ENCODE measurements around the gene IL34.
"Not testable (repeated sequence)": the region's sequence is repeated elsewhere in the genome, so short reads cannot be mapped to it uniquely, and the experiment has no call there.

The IL34 gene

DNA sequence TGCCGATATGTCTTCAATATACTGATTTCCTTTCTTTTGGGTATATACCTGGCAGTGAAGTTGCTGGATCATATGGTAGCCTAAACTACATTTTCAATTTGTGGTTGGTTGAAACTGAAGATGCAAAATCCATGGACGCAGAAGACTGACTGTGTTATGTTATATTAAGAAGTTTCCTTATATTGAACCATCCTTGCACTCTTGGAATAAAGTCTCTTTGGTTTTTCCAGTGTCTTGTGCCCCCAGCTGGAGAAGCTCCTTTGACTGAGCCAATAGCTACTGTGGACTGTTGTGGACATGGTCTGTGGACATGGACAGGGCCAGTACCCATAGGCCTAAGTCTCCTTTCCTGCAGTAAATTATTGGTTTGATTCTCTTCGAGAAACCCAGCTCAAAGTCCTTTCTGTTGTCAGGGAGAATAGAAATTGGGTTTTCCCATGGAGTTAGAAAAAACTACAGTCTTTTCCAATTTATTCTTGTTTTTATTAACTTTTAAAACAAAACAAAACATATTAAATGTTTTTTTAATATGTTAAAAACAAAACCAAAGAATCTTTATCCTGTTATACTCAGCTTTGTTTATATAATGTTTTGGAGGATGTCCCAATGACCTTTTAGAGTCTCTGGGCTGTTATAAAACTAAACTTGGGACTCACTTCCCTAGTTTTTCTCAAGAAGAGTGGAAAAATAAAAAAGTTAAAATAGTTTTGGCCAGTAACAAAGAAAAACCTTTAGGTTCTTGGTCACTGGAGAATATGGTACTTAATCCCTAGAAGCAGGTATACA, 15.2 kb upstream of the IL34 start:
- DNase-seq (ENCODE audit: extremely low spot score, insufficient read length, low read depth) = no peak
- no peak for FAIRE-seq

DNA sequence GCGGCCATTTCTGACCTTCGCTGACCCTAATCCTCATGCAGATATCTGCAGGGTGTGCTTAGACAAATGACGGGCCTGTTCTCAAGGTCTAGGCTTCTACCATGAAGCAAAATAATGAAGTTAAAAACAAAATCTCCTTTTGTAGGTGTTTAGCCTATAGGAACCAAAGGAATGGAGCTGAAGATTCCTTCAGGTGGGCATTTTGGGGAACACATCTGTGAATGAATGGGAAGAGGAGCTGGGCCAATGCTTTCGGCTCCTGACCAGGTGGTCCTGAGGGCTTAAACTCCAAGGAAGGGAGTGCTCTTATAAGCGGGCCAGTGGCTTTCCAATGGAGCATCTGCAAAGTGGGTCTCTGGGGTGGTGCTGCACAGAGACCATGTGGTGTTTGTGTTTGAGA, 14.1 kb upstream of the IL34 start:
- DNase-seq (ENCODE audit: extremely low spot score, insufficient read length, low read depth) (no peak), FAIRE-seq (no peak)

DNA sequence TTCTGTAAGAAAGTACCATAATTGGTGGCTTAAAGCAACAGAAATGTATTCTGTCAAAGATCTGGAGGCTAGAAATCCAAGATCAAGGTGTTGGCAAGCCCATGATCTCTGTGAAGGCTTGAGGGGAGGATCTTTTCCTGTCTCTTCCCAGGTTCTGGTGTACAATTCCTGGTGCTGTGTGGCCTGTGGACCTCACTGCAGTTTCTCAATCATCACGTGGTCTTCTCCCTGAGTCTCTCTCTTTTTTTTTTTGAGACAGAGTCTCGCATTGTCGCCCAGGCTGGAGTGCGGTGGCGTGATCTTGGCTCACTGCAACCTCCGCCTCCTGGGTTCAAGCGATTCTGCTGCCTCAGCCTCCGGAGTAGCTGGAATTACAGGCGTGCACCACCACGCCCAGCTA, 12.7 kb upstream of the IL34 start:
- not testable (repeated sequence) for FAIRE-seq; DNase-seq (ENCODE audit: extremely low spot score, insufficient read length, low read depth)

DNA sequence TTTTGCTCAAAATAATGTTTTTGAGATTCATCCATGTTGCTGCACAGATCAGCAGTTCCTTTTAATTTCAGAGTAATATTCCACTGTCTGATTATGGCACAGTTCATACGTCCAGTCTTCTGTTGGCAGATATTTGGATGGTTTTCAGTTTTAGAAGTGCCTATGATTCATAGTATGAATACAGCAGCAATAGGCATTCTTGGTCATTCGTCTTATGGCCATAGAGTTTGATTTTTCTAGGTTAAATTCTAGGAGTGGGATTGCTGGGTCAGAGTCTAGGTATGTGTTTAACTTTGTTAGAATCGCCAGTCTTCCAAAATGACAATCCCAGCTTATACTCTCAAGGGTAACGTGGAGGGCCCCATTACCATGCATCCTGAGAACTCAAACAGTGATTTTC, 11.5 kb upstream of the IL34 start:
- no peak for DNase-seq (ENCODE audit: extremely low spot score, insufficient read length, low read depth)
- FAIRE-seq = no peak

DNA sequence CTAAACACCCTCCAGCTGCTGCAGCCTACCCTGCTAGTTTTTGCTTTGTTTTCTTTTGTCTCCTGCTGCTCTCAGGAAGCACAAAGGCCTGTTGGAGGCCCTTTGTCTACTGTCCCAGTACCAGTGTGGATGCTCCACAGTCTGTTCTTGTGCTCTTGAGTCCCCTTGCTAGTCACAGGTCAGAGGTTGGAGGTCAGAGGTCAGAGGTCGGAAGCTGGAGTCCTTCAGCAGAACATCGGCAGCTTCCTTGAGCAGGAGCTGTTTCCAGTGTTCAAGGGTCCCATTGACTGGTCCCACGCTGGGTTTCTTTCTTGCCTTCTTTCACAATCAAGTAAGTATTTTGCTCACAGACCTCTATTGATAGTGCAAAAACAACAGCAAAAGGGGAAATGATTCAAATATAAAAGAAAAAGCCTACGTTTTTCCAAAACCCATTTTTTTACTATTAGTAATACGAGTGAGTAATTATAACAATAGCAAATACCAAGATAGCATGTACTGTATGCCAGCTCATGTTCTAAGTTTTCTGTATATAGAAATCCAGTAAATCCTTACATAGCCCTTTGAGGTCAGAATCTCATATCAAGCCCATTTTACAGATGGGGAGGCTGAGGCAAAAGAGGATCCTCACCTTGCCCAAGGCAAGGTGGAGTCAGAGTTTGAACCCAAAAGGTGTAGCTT, 10.9 kb upstream of the IL34 start:
- no peak for DNase-seq (ENCODE audit: extremely low spot score, insufficient read length, low read depth)
- no peak for FAIRE-seq

DNA sequence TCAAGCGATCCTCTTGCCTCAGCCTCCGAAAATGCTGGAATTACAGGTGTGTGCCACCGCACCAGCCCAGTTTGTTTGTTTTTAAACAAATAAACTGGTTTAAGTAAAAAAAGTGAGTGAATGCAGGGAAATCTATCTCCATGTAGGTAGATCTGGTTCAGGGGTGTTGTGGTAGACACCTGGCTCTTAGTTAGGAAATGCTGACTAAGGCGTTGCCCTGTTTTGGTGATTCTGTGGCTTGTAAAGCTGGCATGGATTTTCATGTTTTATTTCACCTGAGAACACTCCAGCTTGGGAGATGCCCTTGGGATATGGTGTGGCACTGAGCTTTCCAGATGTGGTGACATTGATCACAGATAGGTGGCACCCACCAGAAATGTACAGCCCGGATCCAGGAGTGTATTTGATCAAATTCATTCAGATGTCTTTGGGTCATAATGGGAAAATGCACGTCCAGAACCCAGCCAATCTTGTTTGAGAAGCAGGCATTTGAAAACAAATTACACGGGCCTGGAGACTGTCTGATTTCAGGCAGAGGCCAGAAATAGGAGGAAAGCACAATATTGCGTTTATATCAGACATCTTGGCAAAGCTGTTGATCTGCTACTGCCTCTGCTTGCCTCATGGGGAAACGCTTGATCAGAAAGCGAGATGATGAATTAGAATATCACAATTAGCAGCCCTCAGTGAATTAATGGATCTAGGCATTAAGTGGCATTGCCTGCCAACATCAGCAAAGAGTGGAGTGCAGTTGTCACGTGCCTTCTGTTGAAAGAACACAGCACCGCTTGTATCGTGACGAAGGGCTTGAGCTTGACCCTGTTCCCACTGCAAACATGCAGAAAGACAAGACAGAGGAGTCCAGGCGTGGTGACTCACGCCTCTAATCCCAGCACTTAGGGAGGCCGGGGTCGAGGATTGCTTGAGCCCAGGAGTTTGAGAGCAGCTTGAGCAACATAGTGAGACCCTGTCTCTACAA, 7.3 kb upstream of the IL34 start:
- DNase-seq (ENCODE audit: extremely low spot score, insufficient read length, low read depth) (no peak), FAIRE-seq (no peak)

DNA sequence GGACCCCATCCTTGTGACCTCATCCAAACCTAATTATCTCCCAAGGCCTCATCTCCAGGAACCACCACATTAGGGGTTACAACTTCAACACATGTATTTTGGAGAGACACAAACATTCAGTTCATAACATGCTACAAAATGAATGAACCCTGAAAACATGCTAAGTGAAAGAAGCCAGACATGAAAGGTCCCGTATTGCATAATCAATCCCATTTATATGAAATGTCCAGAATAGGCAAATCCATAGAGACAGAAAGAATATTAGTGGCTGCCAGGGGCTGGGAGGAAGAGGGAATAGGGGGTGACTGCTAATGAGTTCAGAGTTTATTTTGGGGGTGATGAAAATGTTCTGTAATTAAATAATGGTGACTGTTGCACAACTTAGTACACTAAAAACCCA, 3.7 kb upstream of the IL34 start:
- DNase-seq (ENCODE audit: extremely low spot score, insufficient read length, low read depth) (no peak), FAIRE-seq (no peak)

DNA sequence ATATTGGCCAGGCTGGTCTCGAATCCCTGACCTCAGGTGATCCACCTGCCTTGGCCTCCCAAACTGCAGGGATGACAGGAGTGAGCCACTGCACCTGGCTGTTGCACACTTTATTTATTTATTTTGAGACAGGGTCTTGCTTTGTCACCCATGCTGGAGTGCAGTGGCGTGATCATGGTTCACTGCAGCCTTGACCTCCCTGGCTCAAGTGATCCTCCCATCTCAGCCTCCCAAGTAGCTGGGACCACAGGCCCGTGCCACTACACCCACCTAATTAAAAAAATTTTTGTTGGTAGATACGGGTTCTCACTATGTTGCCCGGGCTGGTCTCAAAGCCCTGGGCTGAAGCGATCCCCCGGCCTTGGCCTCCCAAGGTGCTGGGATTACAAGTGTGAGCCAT, 3.1 kb upstream of the IL34 start:
- not testable (repeated sequence) for FAIRE-seq; DNase-seq (ENCODE audit: extremely low spot score, insufficient read length, low read depth)

DNA sequence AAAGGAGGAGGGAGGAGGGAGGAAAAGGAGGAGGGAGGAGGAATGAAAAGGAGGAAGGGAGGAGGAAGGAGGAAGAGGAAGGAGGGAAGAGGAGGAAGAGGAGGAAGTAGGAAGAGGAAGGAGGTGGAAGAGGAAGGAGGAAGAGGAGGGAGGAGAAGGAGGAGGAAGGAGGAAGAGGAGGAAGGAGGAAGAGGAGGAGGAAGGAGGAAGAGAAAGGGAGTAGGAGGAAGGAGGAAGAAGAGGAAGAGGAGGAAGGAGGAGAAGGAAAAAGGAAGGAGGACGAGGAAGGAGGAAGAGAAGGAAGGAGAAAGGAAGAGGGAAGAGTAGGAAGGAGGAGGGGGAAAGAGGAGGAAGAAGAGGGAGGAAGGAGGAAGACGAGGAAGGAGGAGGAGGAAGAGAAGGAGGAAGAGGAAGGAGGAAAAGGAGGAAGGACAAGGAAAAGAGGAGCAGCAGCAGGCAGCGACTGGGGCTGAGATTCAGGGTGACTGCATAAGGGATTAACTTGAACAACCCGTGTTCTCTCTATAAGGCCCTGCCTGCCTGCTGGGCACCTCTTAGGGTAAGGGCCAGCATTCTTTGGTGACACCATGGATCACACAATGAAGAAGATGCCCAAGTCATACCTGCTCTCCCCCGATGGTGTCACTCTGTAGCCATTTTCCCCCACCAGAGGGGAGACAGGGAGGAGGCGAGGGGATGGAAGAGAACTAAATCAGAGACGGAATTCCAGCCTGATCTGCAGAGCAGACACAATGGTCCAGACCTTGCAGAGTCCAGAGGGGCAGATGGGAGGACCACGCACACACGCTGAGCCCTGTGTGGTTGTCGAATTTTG, 1.4 kb upstream of the IL34 start:
- FAIRE-seq (no peak), DNase-seq (ENCODE audit: extremely low spot score, insufficient read length, low read depth) (no peak)

DNA sequence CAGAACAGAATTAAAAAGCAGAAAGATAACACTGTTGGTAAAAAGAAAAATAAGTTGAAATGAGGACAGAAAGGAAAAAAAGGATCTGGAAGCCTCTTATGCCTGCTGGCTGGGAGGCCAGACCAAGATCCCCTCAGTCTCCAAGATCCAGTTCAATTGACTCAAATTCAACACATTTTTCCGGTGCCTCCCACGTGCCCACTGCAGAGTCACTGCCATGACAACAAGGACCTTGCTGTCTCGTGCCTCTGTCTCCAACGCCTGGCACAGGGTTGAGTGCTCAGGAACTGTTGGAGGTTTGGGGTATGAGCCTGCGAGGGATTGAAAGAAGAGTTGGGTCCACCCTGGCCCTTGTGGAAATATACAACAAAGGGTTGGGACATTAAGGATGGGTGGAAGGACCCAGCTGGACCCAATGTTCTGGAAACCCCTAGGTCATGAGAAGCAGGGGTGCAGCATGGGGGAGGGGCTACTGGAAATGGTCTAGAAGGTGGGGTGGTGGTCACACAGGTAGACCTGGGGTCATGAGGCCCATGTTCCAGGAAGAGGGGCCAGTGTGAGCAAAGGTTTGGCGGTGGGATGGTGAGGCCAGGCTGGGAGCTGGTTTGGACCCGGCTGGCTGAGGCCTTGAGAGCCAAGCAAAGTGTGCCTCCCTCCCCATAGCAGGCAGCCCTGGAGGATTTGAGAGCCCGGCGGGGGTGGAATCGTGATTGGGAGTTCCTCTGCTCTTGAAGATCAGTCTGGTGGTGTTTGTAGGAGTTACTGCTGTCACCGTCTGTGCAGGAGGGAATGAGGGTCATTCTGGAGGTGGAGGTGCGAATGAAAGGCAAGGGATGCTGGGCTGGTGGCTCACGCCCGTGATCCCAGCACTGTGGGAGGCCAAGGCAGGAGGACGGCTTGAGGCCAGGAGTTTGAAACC, 1.3 kb downstream of the IL34 start:
- DNase-seq (ENCODE audit: extremely low spot score, insufficient read length, low read depth) (no peak), FAIRE-seq (no peak)

DNA sequence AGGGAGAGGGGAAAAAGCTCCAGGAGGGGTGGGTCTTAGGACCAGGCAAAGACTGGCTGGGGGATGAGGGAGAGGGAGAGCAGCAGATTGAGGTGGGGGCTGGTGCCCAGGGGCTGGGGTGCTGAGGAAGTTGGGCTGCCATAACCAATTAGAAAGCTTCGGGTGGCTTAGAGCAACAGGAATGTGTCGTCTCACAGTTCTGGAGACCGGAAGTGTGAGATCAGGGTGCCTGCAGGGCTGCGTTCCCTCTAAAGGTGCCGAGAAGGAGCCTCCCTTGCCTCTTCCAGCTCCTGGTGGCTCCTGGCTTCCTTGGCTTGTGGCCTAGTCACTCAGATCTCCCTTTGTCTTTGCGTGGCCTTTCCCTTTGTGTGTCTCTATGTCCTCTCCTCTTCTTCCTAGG, 2.2 kb downstream of the IL34 start:
- no peak for DNase-seq (ENCODE audit: extremely low spot score, insufficient read length, low read depth)
- FAIRE-seq = no peak

DNA sequence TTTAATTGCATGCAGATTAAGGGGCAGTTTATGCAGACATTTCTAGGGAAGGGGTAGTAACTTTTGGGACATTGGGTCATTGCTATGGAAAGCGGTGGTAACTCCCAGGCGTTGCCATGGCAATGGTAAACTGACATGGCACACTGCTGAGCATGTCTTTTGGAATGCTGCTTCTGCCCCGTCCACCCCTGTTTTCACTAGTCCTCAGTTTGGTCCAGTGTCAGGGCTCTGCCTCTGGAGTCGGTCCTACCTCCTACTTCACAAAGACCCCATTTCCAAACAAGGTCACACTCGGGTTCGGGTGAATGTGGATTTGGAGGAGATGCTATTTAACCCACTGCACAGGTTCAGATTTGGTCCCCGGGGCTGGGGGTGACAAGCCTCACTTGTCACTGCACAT, 2.9 kb downstream of the IL34 start:
- FAIRE-seq (no peak), DNase-seq (ENCODE audit: extremely low spot score, insufficient read length, low read depth) (no peak)

DNA sequence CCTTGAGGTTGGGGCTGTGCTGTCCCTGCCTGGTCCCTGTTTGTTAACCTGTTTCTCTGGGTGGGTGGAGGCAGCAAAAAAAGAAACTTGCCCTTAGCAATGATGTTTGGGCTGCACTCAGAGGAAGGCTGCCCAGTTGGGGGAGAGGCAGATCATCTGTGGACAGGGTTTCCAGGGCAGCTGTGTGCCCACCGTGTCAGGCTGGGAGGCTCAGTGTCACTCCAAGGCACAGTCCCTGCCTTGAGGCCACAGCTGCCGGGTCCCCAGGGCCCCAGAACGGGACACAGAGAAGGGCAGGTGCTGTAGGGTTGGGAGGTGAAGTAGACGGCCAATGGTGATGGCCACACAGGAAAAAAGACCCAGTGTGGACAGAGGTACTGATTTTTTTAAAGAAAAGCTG, 3.9 kb downstream of the IL34 start:
- DNase-seq (ENCODE audit: extremely low spot score, insufficient read length, low read depth) (no peak), FAIRE-seq (no peak)

DNA sequence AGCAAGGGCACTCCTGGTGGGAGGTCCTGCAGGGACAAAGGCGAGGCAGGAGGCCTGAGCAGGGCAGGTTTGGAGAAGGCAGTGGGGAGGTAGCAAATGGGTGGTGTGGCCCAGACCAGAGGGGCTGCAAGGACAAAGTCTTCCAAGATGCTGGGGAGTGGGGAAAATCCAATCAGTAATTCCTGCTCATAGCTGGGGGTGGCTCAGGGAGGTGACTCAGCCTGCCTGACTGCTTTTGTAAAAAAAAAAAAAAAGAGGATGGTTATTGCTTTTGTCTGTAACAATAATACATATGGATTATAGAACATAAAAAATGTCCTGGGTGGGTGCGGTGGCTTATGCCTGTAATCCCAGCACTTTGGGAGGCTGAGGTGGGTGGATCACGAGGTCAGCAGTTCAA, 5.2 kb downstream of the IL34 start:
- no peak for FAIRE-seq

DNA sequence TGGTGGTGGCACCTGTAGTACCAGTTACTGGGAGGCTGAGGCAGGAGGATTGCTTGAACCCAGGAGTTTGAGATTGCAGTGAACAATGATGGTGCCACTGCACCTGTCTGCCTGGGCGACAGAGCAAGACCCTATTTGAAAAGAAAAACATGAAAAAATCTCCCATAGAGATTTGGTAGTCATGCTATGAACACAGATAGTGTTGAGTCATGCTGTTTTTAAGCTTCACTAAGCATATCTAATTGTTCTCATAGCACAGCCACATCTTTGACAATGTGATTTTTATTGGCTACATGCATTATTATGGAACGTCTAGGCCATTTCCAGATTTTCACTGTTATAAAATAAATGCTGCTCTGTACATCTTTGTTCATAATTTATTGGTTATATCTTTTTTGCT, 6.0 kb downstream of the IL34 start:
- FAIRE-seq (no peak), DNase-seq (ENCODE audit: extremely low spot score, insufficient read length, low read depth) (no peak)

More for the DNA sequence above, 5.2 kb downstream of the IL34 start:
- no peak for DNase-seq (ENCODE audit: extremely low spot score, insufficient read length, low read depth)

DNA sequence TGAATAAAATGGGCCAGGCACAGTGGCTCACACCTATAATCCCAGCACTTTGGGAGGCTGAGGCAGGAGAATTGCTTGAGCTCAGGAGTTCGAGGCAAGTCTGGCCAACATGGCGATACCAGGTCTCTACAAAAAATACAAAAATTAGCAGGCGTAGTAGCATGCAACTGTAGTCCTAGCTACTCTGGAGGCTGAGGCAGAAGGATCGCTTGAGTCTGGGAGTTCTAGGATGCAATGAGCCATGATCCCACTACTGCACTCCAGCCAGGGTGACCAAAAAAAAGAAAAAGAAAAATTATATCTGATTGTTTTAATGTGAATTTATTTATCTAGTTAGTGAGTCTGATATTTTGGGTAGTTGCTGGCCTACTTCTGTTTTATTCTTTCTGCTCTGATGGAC, 7.0 kb downstream of the IL34 start:
- DNase-seq (ENCODE audit: extremely low spot score, insufficient read length, low read depth) (no peak), FAIRE-seq (no peak)

DNA sequence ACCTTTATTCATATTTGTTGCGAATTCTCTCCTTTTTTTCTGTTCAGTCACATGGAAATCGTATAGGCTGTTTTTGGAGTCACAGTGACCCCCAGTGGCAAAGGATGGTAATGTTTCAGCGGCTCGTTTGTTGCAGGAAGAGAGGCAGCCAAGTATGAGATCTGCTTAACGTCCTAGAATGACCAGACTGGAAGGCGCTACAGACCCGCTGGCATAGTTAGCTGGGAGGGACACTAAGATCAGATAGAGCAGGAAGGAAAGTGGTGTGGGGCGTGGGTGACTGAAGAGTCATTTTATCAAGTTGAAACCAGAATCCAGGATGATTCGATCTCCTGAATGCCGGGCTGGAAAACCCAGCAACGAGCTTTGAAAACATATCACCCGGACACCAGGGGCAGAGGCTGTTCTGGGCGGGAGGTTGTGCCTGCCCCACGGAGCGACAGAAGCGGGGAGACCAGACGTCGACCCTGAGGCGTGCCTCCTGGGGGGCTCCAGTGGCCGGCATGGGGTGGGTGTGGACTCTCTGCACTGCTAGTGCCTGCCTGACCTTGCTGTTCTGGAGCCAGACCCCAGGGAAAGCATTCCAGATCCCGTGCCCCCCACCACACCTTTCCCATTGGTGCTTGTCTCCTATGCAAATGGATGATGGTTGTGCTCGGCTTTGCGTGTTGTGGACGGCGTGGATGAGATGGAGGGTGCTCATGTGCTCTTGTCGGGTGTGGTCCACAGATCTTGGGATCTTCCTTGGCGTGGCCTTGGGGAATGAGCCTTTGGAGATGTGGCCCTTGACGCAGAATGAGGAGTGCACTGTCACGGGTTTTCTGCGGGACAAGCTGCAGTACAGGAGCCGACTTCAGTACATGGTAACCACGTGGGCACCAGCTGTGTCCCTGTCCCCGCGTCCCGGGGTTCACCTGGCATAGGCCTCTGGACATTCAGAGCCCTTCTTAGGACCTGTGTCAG, 7.7 kb downstream of the IL34 start:
- FAIRE-seq (peak; percentile 97), DNase-seq (ENCODE audit: extremely low spot score, insufficient read length, low read depth) (peak; percentile 48)

All from GM18507 (cell line).